ENCODE measurements around the gene PSMC5.
A peak's percentile ranks its signal among the peaks of the same experiment; 100 is the strongest.

DNA sequence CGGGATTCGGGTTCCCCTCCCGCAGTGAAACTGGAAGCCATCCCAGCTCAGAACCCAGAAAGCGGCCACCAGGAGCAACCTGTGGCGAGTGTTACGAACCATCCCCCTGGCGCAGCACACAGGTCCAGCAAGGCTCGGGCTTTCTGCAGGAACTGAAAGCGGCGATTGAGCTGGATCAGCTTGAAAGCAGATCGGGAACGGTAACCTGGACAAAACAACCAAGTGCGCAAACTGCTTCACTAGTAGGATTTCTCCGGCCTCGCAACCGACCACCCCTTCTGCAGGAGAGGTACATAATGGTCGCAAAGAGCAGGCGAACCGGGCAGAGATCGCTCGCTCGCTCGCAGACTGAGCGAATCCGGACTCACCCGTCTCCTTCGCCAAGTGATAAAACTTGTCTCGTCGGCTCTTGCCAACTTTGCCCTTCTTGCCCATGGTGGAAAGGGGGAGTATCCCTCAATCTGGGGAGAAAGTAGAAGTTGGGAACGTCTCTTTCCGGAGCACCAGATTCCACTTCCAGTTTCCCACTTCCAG lies 696 bp upstream of the PSMC5 start:
- TF ChIP-seq, protein P1, sequence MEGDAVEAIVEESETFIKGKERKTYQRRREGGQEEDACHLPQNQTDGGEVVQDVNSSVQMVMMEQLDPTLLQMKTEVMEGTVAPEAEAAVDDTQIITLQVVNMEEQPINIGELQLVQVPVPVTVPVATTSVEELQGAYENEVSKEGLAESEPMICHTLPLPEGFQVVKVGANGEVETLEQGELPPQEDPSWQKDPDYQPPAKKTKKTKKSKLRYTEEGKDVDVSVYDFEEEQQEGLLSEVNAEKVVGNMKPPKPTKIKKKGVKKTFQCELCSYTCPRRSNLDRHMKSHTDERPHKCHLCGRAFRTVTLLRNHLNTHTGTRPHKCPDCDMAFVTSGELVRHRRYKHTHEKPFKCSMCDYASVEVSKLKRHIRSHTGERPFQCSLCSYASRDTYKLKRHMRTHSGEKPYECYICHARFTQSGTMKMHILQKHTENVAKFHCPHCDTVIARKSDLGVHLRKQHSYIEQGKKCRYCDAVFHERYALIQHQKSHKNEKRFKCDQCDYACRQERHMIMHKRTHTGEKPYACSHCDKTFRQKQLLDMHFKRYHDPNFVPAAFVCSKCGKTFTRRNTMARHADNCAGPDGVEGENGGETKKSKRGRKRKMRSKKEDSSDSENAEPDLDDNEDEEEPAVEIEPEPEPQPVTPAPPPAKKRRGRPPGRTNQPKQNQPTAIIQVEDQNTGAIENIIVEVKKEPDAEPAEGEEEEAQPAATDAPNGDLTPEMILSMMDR (IDR thresholded peaks at IDR 0.05), result peak in 1 of 6 experiments; percentile 4
- no peak for TF ChIP-seq POLR2A (IDR thresholded peaks at IDR 0.05)
